GM12892 (cell line): ENCODE data around the gene KBTBD13.

Experiments used
- POLR2A ChIP-seq: IDR thresholded peaks from 2 replicates; pipeline ENCODE4 v1.6.1; 2011; ENCODE audit warnings: low read depth, low read length, control low read depth
- POLR2AphosphoS5 ChIP-seq: IDR thresholded peaks from 2 replicates; pipeline ENCODE4 v1.6.1; 2011; ENCODE audit warnings: low read depth, low read length, control low read depth

- TF ChIP-seq POLR2A (no peak), POLR2AphosphoS5 (no peak)
These were observed 49.8 kb upstream of the KBTBD13 start for GRCh38 chr15:65026756-65027155.
